Muscle of leg (tissue), 11 donors: ENCODE data around the gene SLC28A3. TPM values are rescaled to one million over a fixed set of nuclear protein-coding genes. Genes with fewer than 3 reads are reported as not detected.
"Not testable (repeated sequence)": the region's sequence is repeated elsewhere in the genome, so short reads cannot be mapped to it uniquely, and the experiment has no call there.

Experiments
- DNase-seq: peaks from one replicate; pipeline ENCODE4 v3.0.0; 2013
- H3K27ac ChIP-seq: one replicate; pipeline ENCODE4 v1.5.1; 2013; ENCODE audit warnings: mild to moderate bottlenecking, low read length, control low read depth
- H3K27me3 ChIP-seq: one replicate; pipeline ENCODE4 v1.6.1; 2013; ENCODE audit warnings: low read length; ENCODE audit not compliant: control insufficient read depth, insufficient read depth
- H3K36me3 ChIP-seq: one replicate; pipeline ENCODE4 v1.6.1; 2013; ENCODE audit warnings: low read length; ENCODE audit not compliant: control insufficient read depth, insufficient read depth
- H3K4me1 ChIP-seq: one replicate; pipeline ENCODE4 v1.6.1; 2013; ENCODE audit warnings: low read length; ENCODE audit not compliant: control insufficient read depth, insufficient read depth
- H3K4me3 ChIP-seq: one replicate; pipeline ENCODE4 v1.5.1; 2013; ENCODE audit warnings: low read length, control low read depth
- H3K9me3 ChIP-seq: replicated peaks from 2 replicates; pipeline ENCODE4 v1.6.1; 2013; ENCODE audit warnings: low read depth, low read length; ENCODE audit not compliant: control insufficient read depth
- WGBS: methylation state at CpG from one replicate; pipeline ENCODE4 v1.1.5; 2013; ENCODE audit warnings: missing lambda C conversion rate; ENCODE audit not compliant: insufficient coverage; 5-methylcytosine and 5-hydroxymethylcytosine counted together
- polyA plus RNA-seq, 8 donors: library from polyadenylated mRNA; unstranded; fragments of 120-200 nt; gene quantifications; one replicate each; pipeline versions ENCODE4 v1.2.1 to v1.2.3, GENCODE V29; 2013; ENCODE audit warnings: inconsistent platforms in 1 of 8, low replicate concordance in 1 of 8; ENCODE audit not compliant: insufficient read length in 8 of 8, insufficient read depth in 1 of 8
- total RNA-seq: library from RNA; stranded (reverse); fragments of 120-200 nt; gene quantifications from one replicate; pipeline ENCODE4 v1.2.4, GENCODE V29; 2013

The SLC28A3 gene
- total and polyA plus RNA-seq, 9 donors: 0.02 to 0.29 (median 0.04) TPM; not detected in 3

DNA sequence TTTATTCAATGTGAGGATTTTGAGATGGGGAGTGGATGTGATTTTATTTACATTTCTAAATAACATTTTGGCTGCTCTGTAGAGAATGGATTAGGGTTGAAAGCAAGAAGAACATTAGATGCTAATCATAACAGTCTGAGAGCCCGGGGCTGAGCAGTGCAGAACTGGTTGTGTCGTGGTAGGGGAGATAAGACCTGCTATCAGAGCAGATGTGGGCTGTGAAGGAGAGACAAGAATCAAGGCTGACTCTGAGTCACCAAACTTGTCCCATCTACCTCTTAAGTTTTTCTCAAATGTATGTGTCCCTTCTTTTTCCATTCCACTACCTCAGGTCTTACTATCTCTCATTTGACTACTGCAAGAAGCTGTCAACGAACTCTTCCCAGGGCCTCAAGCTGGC lies 35.4 kb upstream of the SLC28A3 start:
- no peak for DNase-seq
- H3K4me3 ChIP-seq: no peak overlapping the region
- no peaks in the 10 kb centered on the region for H3K4me1 ChIP-seq
- no peaks in the 10 kb centered on the region for H3K36me3 ChIP-seq
- no peak overlapping the region for H3K27ac ChIP-seq
- WGBS: no CpG with 5 or more reads among the region's 3 CpGs
- H3K9me3 ChIP-seq: no peaks in the 10 kb centered on the region
- no peaks in the 10 kb centered on the region for H3K27me3 ChIP-seq

GRCh38 chr9:84374516-84374915 lies 34.0 kb upstream of the SLC28A3 start:
- Histone ChIP-seq H3K27ac (no peak overlapping the region), H3K9me3 (no peaks in the 10 kb centered on the region), H3K4me1 (no peaks in the 10 kb centered on the region), H3K36me3 (no peaks in the 10 kb centered on the region), H3K4me3 (no peak overlapping the region), H3K27me3 (no peaks in the 10 kb centered on the region)
- 67% methylated on average over 1 of the region's 2 CpGs for WGBS
- no peak for DNase-seq

DNA sequence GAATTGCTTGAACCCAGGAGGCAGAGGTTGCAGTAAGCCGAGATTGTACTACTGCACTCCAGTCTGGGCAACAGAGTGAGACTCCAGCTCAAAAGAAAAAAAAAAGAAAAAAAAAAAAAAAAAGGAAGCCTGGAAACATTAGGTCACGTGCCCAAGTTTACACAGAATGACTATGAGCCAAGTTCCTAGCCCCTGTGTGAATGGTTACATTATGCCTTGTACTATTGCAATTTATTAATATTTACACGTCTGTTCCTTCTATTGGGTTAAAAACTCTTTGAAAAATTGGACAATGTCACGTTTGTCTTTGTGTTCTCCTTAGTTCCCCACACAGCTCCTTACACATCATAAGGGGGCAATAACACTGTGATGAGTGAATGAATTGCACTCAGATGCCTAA lies 33.5 kb upstream of the SLC28A3 start:
- Histone ChIP-seq H3K9me3 (no peaks in the 10 kb centered on the region), H3K27me3 (no peaks in the 10 kb centered on the region), H3K4me3 (no peak overlapping the region), H3K27ac (no peak overlapping the region), H3K36me3 (no peaks in the 10 kb centered on the region), H3K4me1 (no peaks in the 10 kb centered on the region)
- WGBS: no CpG with 5 or more reads among the region's 4 CpGs
- DNase-seq: no peak

GRCh38 chr9:84371737-84372136 lies 31.2 kb upstream of the SLC28A3 start:
- no peak overlapping the region for H3K27ac ChIP-seq
- no peaks in the 10 kb centered on the region for H3K27me3 ChIP-seq

DNA sequence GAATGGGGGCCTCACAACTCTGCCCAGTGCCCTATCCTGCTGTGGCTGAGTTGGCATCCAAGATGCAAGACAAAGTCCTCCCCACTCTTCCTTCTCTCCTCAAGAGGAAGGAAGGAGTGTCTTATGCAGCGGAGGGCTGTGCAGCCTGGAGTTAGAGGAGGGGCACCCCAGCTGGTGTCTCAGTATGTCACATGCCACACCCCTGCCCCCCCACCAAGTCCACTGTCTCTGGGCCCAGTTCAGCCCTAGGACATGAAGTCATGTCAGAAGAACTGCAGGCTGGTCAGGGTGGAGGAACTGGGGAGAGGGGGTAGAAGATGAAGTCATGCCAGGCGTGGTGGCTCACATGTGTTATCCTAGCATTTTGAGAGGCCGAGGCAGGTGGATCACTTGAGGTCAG lies 28.0 kb upstream of the SLC28A3 start:
- no peak overlapping the region for H3K4me3 ChIP-seq
- H3K27me3 ChIP-seq: no peaks in the 10 kb centered on the region
- H3K27ac ChIP-seq: no peak overlapping the region
- no peak for DNase-seq
- WGBS: 100% methylated on average over 2 of the region's 3 CpGs
- H3K36me3 ChIP-seq: no peaks in the 10 kb centered on the region
- no peaks in the 10 kb centered on the region for H3K9me3 ChIP-seq
- H3K4me1 ChIP-seq: no peaks in the 10 kb centered on the region

More at GRCh38 chr9:84371737-84372136, 31.2 kb upstream of the SLC28A3 start:
- no peaks in the 10 kb centered on the region for H3K4me1 ChIP-seq
- no peak for DNase-seq
- H3K4me3 ChIP-seq: no peak overlapping the region
- H3K36me3 ChIP-seq: no peaks in the 10 kb centered on the region
- WGBS: 19% methylated on average over 2 of the region's 2 CpGs
- H3K9me3 ChIP-seq: no peaks in the 10 kb centered on the region

- 75% methylated on average over 2 of the region's 10 CpGs for WGBS
- H3K27ac ChIP-seq, DNase-seq, H3K27me3 ChIP-seq, H3K4me3 ChIP-seq, H3K36me3 ChIP-seq, H3K4me1 ChIP-seq, H3K9me3 ChIP-seq: not testable (repeated sequence)
Observed at GRCh38 chr9:84367726-84368125, 27.2 kb upstream of the SLC28A3 start.

- Histone ChIP-seq H3K4me3 (no peak overlapping the region), H3K27me3 (no peaks in the 10 kb centered on the region), H3K36me3 (no peaks in the 10 kb centered on the region), H3K4me1 (no peaks in the 10 kb centered on the region), H3K27ac (no peak overlapping the region), H3K9me3 (no peaks in the 10 kb centered on the region)
- 91% methylated on average over 1 of the region's 1 CpG for WGBS
- no peak for DNase-seq
Observed at GRCh38 chr9:84366683-84367082, 26.1 kb upstream of the SLC28A3 start.

GRCh38 chr9:84364894-84365490 lies 24.4 kb upstream of the SLC28A3 start:
- H3K4me3 ChIP-seq, H3K9me3 ChIP-seq, H3K36me3 ChIP-seq, H3K27ac ChIP-seq, H3K27me3 ChIP-seq, H3K4me1 ChIP-seq: not testable (repeated sequence)
- no CpG with 5 or more reads among the region's 1 CpG for WGBS
- DNase-seq: peak; percentile 3

- H3K4me3 ChIP-seq: no peak overlapping the region
- H3K9me3 ChIP-seq: no peaks in the 10 kb centered on the region
- H3K27ac ChIP-seq: no peak overlapping the region
- no peaks in the 10 kb centered on the region for H3K27me3 ChIP-seq
- DNase-seq: no peak
- WGBS: no CpG with 5 or more reads among the region's 6 CpGs
- no peaks in the 10 kb centered on the region for H3K36me3 ChIP-seq
- H3K4me1 ChIP-seq: no peaks in the 10 kb centered on the region
Observed at GRCh38 chr9:84361645-84362044, 21.1 kb upstream of the SLC28A3 start.

DNA sequence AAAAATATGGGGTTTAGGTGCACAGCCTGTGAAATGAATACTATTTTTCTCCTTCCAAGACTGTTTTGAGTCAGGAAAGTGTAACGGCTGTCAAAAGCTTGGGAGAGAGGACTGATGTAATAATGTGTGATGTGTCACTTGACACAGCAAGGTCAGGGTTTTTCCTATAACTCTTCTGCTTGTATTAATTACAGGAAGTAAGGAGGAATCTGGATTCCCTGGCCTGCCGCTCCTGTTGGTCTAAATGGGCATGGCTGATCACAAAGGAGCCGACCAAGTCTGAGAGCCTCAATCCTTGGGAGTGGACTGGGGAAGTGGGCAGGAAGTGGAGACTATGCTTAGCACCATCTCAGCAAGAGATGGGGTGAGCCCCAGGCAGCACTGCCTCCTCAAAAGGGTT lies 16.7 kb upstream of the SLC28A3 start:
- 44% methylated on average over 2 of the region's 3 CpGs for WGBS
- H3K4me3 ChIP-seq: no peak overlapping the region

DNA sequence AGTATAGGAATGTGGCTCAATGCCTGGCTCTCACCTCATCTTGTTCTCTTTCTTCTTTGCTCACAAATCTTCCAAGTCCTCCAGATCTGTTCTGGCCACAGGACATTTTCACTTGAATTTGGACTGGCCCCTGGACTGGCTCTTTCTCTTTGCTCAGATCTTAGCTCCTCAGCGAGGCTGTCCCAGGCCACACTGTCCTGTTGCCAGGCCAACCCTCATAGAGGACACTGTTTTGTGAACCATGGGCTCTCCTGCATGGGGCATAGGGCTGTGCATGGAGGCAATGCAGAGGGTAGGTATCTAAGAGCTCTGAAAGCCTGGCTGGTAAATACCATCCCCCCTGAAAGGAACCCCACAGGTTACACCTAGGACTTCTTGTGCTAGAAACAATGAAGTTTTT lies 13.5 kb upstream of the SLC28A3 start:
- no peaks in the 10 kb centered on the region for H3K9me3 ChIP-seq
- DNase-seq: no peak
- no peaks in the 10 kb centered on the region for H3K36me3 ChIP-seq
- H3K27me3 ChIP-seq: no peaks in the 10 kb centered on the region
- H3K4me1 ChIP-seq: no peaks in the 10 kb centered on the region
- H3K27ac ChIP-seq: no peak overlapping the region
- WGBS: no CpG with 5 or more reads among the region's 1 CpG
- no peak overlapping the region for H3K4me3 ChIP-seq

More for the DNA sequence above, 16.7 kb upstream of the SLC28A3 start:
- no peaks in the 10 kb centered on the region for H3K36me3 ChIP-seq
- H3K9me3 ChIP-seq: no peaks in the 10 kb centered on the region
- no peaks in the 10 kb centered on the region for H3K27me3 ChIP-seq
- H3K27ac ChIP-seq: no peak overlapping the region
- H3K4me1 ChIP-seq: no peaks in the 10 kb centered on the region
- DNase-seq: no peak
